Islet precursor cell (in vitro differentiated cells): ENCODE data around the gene CYFIP1.

Experiments used
- DNase-seq: peaks from one replicate; pipeline ENCODE4 v3.0.0-alpha.2; 2018

The CYFIP1 gene

DNA sequence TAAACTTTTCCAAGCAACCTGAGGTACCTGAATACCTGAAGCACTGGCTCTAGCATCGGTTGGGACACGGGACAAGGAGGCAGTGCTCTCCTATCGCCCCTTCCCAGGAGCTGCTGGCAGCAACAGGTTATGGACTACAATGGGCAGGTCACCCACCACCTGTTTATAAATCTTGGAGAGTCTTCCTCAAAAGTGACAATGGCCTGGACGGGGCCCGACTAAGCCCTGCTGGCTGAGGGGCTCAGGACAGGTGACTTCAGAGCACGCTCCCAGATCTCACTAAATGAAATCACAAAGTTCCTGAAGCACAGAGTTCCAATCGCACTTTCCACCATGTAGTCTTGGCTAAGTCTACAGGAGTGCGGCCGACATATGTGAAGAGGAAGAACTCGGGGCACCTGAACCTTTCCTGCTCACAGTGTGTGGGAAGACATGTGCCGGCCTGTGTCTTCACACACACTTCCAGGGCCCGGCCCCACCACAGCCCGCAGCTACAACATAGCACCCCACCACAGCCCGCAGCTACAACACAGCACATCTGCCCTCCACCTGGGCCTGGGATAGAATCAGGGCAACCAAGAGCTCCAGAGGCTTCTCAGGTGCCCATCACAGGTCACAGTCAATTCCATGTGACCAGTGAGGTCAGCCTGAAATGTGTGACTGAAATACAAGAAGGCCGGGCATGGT, 12.9 kb downstream of the CYFIP1 start:
- no peak for DNase-seq

DNA sequence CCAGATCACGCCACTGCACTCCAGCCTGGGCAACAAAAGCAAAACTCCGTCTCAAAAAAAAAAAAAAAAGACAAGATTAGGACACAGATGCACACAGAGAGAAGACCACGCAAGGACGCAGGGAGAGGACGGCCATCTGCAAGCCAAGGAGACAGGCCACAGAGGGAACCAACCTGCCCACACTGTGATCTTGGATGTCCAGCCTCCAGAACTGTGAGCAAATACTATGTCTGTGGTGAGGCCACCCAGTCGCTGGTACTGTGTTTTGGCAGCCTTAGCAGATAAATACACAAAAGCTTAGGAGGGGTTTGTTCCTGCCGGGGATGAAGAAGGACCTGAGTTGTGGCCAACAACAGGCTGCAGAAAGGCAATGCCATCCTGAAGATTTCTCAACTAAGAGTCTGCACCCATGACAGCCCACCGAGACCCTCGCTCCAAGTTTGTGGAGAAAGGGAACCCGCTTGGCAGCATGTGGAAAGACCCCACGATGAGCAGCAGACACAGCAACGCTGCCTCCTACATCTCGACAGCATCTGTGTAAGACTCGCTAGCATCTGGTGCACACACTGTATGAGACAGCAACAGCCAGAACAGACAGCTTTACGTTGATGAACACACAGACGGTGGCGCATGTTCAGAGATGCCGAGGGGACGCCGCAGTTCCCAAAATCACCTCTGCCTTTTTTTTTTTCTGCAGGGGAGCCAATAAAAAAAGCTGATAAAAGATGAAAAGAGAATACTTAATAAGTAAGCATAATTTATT, 13.7 kb downstream of the CYFIP1 start:
- DNase-seq, result no peak

DNA sequence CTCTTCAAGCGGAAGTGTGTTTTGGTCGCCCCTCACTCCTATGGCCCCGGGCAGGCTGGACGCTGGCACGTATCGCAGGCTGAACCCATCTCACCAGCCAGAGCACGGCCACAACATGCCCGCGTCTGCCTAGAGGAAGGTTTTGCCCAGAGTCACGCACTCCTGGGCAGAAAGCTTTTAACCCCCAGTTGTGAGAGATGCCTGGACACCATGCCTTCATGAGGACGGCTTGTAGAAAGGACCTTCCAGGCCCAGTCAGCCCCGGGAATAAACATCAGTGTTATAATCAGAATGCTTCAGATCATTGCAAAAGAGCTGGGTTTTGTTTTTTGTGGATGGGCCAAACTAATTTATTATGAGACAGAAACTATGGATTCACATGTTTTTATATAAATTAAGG, 16.5 kb downstream of the CYFIP1 start:
- DNase-seq, result no peak

DNA sequence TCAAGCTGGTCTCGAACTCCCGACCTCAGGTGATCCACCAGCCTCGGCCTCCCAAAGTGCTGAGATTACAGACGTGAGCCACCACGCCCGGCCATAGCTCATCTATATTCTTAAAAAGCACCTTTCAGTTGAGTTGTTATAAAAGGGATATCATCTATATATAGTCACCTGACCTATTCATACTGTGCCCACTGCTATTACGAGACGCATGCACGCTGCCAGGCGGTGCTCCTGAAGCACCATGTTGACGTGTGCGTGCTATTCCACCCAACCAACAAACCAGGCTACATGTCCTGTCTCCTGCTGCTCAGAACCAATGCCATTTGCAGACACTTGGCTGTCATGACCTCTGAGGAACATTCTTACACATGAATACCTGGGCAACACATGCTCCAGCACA, 17.6 kb downstream of the CYFIP1 start:
- no peak for DNase-seq

DNA sequence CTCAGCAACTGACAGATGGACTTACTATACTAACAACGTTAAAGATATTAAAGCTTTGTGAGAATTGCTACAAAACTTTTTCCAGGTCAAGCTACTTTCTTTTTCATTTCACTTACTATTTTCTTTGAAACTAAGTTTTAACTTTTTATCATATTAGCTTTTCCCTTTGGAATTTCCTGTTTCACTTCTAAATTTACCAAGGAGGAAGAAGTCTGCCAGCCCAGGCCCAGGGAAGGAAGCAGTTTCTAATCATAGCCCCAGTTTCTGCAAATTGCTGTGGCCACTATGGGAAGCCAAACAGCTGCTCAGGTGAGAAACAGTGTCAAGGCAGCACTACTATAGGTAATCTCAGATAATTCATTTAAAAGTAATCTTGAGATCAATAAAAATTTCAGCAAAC, 18.4 kb downstream of the CYFIP1 start:
- DNase-seq, result no peak

DNA sequence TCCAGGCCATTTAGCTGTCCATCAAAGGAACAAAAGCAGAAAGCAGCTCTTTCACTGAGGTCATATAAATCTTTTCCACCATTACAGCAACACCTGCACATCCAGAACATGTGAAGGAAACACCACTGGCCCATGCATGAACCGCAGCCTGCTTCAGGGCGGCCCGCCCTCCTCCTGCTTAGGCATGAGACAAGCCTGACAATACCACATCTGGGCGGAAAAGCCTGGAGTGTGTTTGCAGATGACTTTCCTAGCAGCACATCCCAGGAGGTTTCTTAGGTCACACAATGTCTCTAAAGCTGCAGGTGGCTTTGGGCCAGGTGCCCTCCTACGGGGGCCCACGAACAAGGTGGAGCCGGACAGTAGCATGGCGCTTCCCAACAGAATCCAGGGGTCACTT, 19.6 kb downstream of the CYFIP1 start:
- no peak for DNase-seq

DNA sequence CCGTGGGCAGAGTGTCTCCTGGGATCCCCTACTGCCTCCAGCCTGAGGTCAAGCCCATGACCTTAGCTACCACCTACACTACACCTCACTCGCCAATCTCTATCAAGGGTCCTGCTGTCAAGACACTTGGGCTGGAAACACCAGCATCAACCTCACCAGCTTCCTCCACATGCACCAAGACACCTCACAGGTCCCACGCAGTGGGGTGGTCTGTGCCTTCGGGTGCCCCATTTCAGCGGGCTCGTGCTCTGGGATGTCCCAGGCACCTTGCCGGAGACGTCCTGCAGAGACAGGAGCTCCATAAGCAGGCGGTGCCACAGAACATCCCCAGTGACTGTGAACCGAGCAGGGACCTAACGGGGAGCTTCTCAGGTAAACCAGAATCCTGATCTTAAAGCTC, 20.0 kb downstream of the CYFIP1 start:
- DNase-seq, result no peak

DNA sequence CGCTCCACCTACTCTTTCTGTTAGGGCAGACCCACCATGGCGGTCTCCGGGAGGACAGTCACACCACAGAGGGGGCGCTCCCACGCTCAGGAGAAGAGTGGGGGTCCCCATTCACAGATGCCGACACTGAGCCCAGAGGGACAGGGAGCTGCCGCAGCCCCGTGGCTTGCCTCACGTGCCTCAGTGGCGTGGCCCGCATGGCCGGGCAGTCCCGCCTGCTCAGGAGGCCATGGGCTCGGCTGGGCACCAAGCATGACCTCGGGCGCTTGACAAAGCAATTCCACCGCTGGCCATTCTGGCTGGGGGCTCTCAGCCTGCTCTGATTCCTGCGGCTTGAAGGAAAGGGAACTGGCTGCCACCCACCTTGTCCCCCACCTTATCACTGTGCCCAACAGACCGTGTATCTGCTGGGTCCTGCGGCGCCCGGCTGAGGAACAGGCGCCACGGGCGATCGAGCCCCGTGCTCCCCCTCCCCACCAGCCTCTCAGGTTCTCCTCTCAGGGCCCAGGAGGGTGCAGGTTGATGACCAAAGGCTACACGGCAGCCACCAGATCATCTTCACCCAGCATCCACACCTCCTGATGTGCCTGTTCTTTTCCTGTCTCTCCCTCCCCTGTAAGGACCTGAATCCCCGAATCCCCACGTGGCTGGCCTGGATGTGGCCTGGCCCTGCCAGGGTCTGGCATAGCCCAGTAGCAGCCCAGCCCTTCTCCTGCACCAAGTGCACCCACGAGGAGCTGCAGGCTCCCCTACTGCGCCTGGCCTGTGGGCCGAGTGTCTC, 20.7 kb downstream of the CYFIP1 start:
- DNase-seq, result no peak

DNA sequence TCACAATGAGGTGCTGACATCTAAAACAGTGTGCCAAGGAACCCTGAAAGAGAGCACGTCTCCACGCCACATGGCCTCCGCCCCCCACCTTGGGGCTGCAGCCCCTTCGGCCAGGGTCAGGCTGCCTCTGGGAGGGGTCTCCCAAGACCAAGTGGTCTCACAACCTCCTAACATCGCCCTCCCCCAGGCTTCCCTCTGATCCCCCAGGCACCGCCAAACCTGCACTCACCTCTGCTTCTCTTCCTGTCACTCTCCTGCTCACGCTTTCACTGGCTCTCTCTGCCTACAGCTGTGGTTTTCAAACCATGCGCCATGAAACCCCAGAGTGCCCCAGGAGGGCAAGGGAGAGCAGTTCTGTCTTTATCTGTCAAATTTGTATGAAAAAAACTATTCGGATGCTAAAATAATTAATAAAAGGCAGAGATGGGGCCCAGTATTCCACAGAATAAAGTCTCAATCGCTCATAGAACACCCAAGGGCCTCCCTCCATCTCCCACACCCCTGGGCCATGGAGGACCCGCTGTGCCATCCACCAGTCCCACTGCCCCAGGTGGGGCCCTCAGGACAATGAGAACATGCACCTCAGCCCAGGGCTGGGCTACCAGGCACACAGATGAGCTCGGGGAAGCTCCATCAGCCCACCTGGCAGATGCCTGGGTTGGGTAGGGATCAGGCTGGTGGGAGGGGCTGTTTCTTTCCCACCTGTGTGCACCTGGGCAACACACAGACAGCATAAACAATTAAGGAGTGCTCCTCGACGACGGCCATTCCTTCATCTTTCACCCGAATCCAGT, 21.5 kb downstream of the CYFIP1 start:
- no peak for DNase-seq

DNA sequence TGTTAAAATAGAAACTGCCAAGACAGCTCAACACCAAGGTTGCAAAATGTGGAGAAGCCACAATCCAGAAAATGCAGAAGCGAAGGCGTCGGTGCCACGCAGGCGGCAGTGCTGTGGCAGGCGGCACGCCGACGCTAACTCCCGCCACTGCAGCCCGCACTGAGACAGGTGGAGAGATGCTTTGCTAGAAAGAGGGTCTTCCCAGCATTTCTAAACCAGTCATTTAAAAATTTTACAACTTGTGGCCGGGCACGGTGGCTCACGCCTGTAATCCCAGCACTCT, 23.2 kb downstream of the CYFIP1 start:
- DNase-seq, result no peak

DNA sequence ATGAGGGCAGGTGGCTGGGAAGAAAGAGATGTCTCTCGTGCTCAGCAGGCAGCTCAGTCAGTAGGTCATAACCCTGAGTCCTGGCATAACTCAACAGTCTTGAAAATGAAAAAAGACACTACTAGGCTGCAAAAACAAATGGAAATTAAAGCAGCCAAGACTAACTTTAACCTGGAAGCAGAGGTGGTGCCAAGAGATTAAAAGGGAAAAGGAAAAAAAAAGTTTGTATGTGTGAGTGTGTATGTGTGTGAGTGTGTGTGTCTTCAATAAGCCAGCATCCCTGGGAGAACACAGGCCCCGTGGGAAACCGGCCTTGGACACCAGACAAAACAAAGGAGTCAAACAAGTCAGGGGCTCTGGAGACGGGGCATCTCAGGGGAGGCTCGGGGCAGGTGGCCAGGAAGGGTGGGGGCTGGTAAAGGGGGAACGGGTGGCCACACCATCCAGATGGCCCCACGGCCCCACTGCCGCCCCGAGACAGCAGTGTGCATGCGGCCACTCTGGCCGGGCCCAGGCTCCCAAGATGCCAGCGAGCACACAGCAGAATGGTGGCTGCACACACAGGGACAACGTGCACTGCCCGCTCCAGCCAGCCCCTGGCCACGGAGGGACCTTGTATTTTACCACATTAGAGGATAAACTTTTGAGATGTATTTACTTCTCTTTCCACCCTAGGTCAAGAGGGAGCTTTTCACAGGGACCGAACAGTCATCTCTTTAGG, 23.8 kb downstream of the CYFIP1 start:
- DNase-seq, result no peak

DNA sequence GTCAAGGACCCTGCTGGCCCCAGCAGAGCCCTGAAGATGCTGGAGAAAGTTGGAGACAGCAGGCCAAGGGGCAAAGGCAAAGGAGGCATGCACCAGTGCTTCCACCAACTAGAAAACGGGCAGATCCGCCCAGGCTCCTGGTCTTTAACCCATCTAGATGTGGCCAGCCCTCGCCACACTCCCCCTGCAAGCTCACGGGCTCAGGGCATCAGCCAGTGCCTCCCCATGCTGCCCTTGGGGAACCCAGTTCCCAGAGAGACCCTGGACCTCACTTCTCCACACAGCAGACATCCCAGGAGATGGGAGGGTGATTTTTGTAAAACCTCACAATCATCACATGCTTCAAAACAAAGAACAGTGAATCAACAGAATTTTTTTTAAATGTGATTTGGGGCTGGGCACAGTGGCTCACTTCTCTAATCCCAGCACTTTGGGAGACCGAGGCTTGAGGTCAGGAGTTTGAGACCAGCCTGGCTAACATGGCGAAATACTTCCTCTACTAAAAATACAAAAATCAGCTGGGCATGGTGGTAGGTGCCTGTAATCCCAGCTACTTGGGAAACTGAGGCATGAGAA, 24.5 kb downstream of the CYFIP1 start:
- no peak for DNase-seq

DNA sequence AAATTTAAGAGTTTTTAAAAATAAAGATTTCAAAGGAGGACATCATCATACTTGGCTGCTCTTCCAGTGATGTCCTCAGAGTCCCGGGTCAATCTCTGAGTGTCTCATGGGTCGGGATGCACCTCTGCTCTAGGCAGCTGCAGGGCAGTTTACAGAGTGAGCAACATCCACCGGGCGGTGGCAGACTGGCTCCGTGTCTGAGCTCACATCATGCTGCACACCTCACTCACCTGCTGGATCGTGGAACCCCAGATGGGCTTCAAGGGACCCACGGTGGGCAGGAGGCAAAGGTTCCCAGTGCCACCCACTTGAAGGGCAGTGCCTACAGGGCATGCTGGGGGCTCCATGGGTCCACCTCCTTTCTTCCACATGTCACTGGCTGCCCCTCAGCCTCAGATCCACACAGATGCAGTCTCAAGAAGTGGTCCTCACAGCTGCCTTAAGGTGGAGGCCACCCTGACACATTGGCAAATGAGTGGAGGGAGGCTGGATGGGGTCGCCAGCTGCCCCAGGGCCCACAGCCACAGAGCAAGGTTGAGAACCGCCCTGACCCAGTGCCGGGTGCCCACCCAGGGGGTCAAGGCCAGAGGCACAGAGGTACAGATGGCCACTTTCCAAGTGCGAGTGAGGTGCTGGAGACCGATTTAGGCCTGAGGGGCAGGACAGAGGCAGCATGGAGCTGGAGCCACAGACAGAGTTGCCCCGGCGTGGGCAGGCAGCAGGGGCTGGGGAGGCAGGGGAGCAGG, 25.2 kb downstream of the CYFIP1 start:
- no peak for DNase-seq

DNA sequence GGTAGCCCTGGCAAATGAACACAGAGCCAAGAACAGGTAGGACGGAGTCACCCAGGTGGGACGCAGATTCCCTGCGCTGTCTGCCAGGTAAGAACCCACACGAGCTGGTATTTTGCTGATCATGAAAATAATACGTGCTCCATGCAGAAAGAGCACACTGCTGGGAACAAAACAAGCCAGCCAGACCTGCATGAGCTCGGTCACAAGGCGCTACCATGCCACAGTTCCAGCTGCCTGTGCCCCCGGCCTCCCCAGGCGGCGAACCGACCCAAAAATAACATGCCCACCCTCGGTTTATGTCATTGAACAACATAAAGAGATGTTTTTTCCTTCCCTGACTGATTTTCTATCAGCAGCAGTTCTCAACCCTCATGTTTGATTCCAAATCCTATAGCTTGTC, 25.8 kb downstream of the CYFIP1 start:
- no peak for DNase-seq

DNA sequence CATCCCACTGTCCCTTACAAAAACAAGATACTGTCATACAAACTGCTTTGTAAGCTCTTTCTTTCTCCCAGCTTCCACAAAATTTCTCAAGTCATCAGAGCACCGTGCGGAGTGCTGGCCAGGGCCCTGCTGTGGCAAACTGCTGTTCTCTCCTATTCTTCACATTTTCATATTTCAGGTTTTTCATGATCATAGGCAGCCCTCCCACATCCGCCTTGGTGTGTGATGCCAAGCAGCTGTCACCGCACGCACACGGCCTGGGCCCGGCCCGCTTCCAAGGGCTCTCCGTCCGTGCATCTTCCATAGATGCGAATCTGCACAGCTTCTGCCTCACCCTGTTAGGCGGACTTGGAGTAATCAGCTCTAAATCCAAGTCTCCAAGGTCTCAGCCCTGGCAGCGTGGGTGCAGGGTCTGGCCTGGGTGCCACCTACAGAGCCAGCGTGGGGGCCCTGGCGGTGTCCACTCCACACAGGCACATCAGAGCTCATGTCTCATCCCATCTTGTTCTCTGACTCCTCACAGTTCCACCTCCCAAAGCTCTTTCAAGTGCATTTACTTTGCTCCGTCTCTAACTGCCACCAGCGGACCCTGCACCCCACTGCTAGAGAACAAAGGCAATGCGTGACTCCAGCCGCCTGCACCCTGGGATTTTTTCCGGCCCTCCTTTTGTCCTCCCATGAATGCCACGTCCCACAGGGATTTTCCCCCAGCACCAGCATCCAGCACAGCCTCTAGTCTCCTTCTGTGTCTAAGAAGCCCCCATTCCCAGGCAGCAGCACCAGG, 27.2 kb downstream of the CYFIP1 start:
- no peak for DNase-seq

DNA sequence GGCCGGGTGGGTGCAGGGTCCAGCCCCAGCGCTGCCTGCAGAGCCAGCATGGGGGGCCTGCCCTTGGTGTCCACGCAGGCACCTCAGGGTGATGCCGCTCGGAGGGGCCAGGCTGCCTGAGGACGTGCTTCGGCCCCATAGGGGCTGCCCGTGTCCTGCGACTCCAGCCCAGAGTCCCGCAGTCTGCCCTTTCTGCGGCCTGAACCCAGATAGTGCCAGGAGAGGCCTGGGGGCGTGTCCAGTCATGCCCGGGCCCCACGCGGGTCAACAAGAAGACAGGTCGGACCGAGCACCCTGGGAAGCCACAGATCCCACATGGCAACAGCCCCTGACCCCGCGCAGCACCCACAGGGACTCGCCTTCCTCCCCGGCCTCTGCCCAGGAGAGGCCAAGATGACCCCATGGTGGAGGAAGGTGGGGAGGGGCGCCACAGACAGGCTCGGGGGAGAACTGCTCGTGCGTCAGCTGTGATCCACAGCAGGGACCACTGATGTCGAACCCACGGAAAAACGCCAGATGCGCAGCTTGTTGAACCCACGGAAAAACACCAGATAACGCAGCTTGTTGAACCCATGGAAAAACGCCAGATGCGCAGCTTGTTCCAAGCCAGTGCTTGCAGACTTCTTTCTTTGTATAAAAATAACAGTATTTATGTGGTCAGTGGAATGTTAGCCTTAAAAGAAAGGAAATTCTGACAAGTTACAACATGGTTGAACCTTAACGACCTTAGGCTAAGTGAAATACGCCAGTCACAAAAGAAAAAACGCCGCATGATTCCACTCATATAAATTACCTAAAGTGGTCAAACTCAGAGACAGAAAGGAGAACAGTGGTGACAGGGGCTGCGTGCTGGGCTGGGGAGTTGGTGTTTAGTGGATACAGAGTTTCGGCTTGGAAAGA, 28.5 kb downstream of the CYFIP1 start:
- no peak for DNase-seq

DNA sequence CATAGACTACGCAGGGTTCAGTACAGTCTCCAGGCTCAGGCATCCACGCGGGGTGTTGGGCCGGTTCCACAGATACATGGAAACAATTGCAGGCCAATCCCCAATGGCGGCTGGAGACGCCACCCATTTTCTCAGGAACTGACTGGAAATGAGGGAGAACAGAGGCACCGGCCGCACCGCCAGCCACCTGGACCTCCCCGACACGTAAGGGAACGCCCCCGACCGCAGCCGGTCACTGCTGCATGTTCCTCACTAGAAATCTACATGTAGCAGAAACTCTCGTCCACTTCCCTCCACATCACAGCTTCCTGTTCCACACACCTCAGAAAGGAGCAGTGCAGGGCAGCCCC, 29.2 kb downstream of the CYFIP1 start:
- no peak for DNase-seq

DNA sequence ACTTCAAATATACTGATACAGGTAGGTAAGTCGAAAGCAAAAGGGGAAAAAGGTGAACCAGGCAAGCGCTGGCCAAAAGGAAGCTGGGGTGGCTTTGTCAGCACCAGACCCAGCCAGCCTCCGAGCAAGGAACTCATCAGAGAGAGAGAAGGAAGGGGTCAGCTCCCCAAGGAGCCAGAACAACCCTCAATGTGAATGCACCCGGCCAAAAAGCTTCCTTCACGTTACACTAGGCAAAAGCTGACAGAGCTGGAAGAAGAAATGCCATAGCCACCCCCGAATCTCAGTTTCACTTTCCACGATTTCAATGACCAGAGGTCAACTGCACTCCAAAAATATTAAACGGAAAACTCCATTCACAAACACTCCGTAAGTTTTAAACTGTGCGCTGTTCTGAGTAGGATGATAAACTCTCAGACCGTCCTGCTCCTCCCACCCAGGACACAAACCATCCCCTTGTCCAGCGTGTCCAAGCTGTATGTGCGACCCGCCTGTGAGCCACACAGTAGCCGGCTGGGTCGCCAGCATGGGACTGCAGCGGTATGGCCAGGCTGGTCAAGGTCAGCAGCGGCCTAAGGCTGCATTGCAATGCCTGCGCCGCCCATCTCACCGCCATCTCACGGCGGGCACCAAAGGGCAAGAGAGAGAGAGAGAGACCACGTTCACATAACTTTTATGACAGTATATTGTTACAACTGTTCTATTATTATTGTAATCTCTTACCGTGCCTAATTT, 29.7 kb downstream of the CYFIP1 start:
- DNase-seq, result no peak

DNA sequence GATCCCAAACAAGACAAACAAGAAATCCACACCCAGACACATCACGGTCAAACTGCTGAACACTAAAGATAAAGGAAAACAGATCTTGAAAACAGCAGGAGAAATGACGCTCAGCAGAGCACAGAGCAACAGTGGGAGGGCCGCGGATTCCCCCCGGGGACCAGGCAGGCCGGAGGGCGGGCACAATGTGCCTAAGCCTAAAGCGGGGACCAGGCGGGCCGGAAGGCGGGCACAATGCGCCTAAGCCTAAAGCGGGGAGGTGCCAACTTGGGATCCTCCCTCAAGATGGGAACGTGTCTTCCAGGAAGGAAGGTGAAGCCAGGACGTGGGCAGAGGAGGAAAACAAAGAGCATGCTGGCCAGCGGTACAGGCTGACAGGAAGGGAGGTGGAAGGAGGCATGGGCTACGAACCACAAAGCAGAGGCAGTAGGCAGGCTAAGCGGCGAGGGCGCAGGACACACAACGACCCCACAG, 31.1 kb downstream of the CYFIP1 start:
- DNase-seq, result peak; percentile 85
